GM12874 (cell line): ENCODE results near the gene KCNE1.

Source experiments
- CTCF ChIP-seq: IDR thresholded peaks from 2 replicates; pipeline ENCODE4 v1.5.1; 2011; ENCODE audit warnings: low read depth, mild to moderate bottlenecking, control low read depth, low read length, moderate library complexity; ENCODE audit not compliant: insufficient read depth

KCNE1 gene

GRCh38 chr21:34509151-34509550 lies 2.9 kb downstream of the KCNE1 start:
- peak; percentile 43 for TF ChIP-seq CTCF

GRCh38 chr21:34504595-34504994 lies 7.4 kb downstream of the KCNE1 start:
- TF ChIP-seq CTCF = no peak

GRCh38 chr21:34502480-34503106 lies 9.4 kb downstream of the KCNE1 start:
- TF ChIP-seq CTCF = no peak

GRCh38 chr21:34501716-34502115 lies 10.3 kb downstream of the KCNE1 start:
- TF ChIP-seq CTCF = no peak

- no peak for TF ChIP-seq CTCF
These were observed 11.8 kb downstream of the KCNE1 start for GRCh38 chr21:34500191-34500590.

GRCh38 chr21:34499116-34499515 lies 12.9 kb downstream of the KCNE1 start:
- TF ChIP-seq CTCF = no peak

GRCh38 chr21:34498623-34499022 lies 13.4 kb downstream of the KCNE1 start:
- TF ChIP-seq CTCF = no peak
